Right atrium auricular region (tissue), 2 donors: Measurements from ENCODE around the gene UBAC2. TPM values are rescaled to one million over a fixed set of nuclear protein-coding genes. Genes with fewer than 3 reads are reported as not detected.

Experiments
- DNase-seq: peaks from one replicate; pipeline ENCODE4 v3.0.0-alpha.2; 2019; ENCODE audit warnings: low spot score
- H3K27ac ChIP-seq, 2 donors: fragments of 200-600 bp; sonication (generic); 1 replicate in 1 of 2; 2 replicates in 1 of 2; pipeline ENCODE4 v1.5.1; 2016 to 2019
- H3K27me3 ChIP-seq, 2 donors: fragments of 200-600 bp; sonication (generic); one replicate each; pipeline versions ENCODE4 v1.5.1 to v1.6.0; 2017 to 2019
- H3K36me3 ChIP-seq: fragments of 200-600 bp; sonication (generic); one replicate; pipeline ENCODE4 v1.5.1; 2016
- H3K4me1 ChIP-seq, 2 donors: fragments of 200-600 bp; sonication (generic); one replicate each; pipeline versions ENCODE4 v1.5.1 to v1.6.0; 2017 to 2019
- H3K4me3 ChIP-seq, 2 donors: fragments of 200-600 bp; sonication (generic); 1 replicate in 1 of 2; 2 replicates in 1 of 2; pipeline ENCODE4 v1.5.1; 2017 to 2019; ENCODE audit warnings: mild to moderate bottlenecking in 1 of 2, moderate library complexity in 1 of 2
- H3K9me3 ChIP-seq, 2 donors: fragments of 200-600 bp; sonication (generic); one replicate each; pipeline ENCODE4 v1.5.1; 2019
- total RNA-seq, 2 donors: library from RNA; depleted of rRNA; stranded (reverse); fragments of >200 nt; gene quantifications; one replicate each; pipeline ENCODE4 v1.1.0, GENCODE V29; 2016
- TF ChIP-seq, protein P1 (sequence below), 2 donors: fragments of 200-600 bp; sonication (generic); IDR thresholded peaks; one replicate each; pipeline ENCODE4 v1.5.1; 2019; ENCODE audit warnings: antibody characterized with exemption in 2 of 2

UBAC2 gene
- total RNA-seq, 2 donors from 2014 or later, result 47.5 to 50.7 TPM

DNA sequence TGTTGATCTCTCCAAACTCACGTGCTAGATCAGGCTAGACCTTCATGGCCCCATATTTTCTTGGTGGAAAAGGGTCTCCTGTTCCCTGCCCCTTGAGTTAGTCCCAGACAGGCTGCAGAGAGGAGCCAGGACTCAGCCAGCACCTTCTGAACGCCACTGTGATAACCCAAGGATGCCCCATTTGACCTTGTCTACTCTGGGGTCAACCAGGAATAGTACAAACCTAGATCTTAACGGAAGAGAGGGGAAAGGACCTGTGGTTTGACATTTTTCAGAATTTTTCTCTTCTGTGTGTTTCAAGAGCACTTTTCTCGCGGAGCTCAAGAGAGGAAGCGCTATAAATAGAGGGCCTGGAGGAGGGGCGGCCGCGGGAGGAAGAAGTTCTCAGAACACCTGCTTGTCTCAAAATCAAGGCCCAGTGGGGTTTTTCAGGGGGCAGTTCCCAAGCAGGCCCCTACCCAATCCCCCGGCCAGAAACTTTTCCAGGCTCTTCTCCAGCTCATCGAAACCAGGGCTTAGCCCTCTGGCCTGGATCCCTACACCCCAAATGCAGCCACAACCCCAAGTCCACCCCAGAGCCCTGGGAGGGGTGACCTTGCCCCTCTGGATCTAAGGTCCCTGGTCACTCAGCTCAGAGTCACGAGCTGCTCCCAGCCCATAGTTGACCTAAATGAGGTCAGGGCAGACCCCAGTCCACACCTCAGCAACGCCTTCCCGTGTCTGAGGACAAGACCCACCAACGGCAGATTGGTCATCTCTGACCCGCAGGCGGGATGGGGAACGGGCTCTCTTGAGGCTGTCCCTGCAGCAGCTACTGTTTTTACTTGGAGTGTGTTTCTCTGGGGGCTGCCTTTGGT lies 225.1 kb downstream of the UBAC2 start:
- Histone ChIP-seq H3K4me1 (peaks cover 0 to 5% of the 10 kb centered on the region in 2 donors), H3K27ac (no peak overlapping the region), H3K27me3 (no peaks in the 10 kb centered on the region), H3K9me3 (no peaks in the 10 kb centered on the region), H3K4me3 (no peak overlapping the region), H3K36me3 (no peaks in the 10 kb centered on the region)
- TF ChIP-seq, protein P1, sequence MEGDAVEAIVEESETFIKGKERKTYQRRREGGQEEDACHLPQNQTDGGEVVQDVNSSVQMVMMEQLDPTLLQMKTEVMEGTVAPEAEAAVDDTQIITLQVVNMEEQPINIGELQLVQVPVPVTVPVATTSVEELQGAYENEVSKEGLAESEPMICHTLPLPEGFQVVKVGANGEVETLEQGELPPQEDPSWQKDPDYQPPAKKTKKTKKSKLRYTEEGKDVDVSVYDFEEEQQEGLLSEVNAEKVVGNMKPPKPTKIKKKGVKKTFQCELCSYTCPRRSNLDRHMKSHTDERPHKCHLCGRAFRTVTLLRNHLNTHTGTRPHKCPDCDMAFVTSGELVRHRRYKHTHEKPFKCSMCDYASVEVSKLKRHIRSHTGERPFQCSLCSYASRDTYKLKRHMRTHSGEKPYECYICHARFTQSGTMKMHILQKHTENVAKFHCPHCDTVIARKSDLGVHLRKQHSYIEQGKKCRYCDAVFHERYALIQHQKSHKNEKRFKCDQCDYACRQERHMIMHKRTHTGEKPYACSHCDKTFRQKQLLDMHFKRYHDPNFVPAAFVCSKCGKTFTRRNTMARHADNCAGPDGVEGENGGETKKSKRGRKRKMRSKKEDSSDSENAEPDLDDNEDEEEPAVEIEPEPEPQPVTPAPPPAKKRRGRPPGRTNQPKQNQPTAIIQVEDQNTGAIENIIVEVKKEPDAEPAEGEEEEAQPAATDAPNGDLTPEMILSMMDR (IDR thresholded peaks at IDR 0.05), result no peak
- DNase-seq, result no peak

DNA sequence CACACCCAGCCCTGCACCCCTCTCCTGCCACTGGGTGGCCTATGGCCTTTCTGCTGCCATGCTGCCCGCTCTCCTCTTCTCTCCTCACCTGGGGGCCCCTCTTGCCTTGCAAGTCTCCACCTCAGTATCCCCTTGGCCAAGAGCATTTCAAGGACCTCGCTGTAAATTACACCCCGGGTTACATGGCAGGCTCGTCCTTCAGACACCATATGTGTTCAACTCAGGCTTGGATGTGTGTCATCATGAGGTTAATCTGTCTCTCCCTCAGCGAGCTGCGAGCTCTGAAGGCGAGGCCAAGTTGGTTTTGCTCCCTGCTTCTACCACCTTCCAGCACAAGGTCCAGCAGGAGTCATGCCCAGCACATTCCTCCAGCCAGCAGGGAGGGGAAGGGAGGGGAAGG lies 225.8 kb downstream of the UBAC2 start:
- Histone ChIP-seq H3K4me1 (peaks cover 0 to 5% of the 10 kb centered on the region in 2 donors), H3K4me3 (no peak overlapping the region), H3K36me3 (no peaks in the 10 kb centered on the region), H3K9me3 (no peaks in the 10 kb centered on the region), H3K27me3 (no peaks in the 10 kb centered on the region), H3K27ac (no peak overlapping the region)
- DNase-seq, result no peak
- TF ChIP-seq, protein P1 (IDR thresholded peaks at IDR 0.05), result no peak

DNA sequence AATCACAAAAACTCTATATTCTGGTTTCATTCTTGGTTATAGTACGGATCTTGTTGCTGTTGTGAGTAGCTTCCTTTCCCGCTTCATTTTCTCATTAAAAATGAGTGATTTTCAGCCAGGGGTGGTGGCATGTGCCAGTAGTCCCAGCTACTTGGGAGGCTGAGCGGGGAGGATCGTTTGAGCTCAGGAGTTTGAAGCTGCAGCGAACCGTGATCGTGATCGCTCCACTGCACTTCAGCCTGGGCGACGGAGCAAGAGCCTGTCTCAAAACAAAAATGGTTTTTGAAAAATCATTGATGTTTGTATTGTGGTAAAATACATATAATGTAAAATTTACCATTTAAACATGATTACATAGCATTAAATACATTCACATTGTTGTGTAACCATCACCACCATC lies 229.0 kb downstream of the UBAC2 start:
- H3K4me1 ChIP-seq, result peaks cover 0 to 23% of the 10 kb centered on the region in 2 donors
- no peak overlapping the region for H3K4me3 ChIP-seq
- no peaks in the 10 kb centered on the region for H3K9me3 ChIP-seq
- TF ChIP-seq, protein P1 (IDR thresholded peaks at IDR 0.05), result no peak
- no peaks in the 10 kb centered on the region for H3K27me3 ChIP-seq
- no peak overlapping the region for H3K27ac ChIP-seq
- DNase-seq, result no peak
- H3K36me3 ChIP-seq, result no peaks in the 10 kb centered on the region

DNA sequence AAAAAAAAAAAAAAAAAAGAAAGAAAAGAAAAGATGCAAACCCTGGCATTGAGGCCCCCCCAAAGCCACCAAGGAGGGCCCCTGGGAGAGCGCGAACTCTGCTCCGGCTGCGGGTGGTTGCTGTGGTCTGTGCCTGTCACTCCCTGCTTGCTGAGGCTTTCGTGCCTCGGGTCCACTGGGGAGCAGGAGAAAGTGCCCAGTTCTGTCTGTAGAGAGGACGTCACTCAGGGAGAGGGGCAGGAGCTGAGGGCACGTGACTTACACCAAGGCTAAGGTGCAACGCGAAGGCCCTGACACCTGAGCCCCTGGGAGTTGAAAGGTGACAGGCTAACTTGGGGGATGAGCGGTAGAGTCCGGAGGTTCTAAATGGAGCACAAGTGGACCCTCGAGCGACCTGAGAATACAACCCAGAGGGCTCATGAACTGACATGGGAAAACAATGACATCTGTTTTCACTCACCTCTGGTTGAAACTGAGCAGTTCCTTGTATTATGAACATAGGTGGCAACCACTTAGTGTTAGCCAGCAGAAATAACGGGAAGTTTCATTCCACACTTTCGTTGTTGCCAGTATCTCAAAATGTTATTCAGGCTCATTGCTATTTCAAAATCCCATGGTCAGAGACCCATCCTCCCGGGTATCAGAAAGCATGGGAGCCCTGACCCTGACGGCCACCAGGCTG lies 231.4 kb downstream of the UBAC2 start:
- no peak overlapping the region for H3K27ac ChIP-seq
- no peaks in the 10 kb centered on the region for H3K27me3 ChIP-seq
- no peak overlapping the region for H3K4me3 ChIP-seq
- peaks cover 0 to 26% of the 10 kb centered on the region in 2 donors for H3K4me1 ChIP-seq
- no peak for DNase-seq
- TF ChIP-seq, protein P1 (IDR thresholded peaks at IDR 0.05), result no peak
- no peaks in the 10 kb centered on the region for H3K9me3 ChIP-seq
- no peaks in the 10 kb centered on the region for H3K36me3 ChIP-seq

DNA sequence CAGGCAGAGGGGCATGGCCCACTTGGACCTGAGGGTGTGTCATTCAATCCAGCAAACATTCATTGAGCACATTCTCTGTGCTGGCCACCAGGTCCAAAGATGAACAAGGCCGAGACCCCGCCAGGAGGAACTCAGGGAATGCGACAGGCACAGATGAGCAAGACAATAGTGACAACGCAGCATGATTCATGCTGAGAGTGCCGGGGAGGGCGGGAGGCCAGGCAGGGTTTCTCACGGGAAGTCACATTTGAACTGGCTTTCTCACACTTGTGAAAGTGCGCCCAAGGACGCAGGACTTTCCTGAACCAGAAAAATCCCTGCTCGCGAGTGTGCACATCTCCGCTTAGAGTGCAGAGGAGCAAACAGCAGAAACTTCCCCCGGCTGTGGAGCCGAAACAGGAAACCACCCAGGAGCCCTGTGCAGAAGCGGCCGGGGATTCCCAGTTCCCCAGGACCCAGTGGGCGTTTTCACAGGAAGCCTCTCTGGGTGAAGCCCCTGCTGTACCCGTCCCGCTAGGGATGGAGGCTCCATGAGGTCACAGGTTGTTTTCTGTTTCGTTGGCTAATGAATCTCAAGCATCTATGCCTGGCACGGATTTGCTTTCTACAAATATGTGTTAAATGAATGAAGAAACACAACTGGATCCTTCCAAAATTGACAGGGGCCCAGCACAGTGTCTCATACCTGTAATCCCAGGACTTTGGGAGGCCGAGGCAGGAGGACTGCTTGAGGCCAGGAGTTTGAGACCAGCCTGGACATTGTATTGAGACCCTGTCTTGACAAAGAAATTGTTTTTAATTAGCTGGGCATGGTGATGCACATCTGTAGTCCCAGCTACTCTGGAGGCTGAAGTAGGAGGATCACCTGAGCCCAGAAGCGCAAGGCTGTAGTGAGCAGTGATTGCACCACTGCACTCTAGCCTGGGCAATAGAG lies 232.2 kb downstream of the UBAC2 start:
- TF ChIP-seq, protein P1 (IDR thresholded peaks at IDR 0.05), result no peak
- DNase-seq, result peak; percentile 87
- H3K36me3 ChIP-seq, result no peaks in the 10 kb centered on the region
- no peaks in the 10 kb centered on the region for H3K9me3 ChIP-seq
- H3K27me3 ChIP-seq, result no peaks in the 10 kb centered on the region
- H3K4me3 ChIP-seq, result peak overlapping the region in 1 of 2 donors; percentile 32
- peak overlapping the region; percentile 16 to 54 for H3K27ac ChIP-seq
- peaks cover 0 to 27% of the 10 kb centered on the region in 2 donors for H3K4me1 ChIP-seq
